ENCODE data around the gene TCTA. TPM values are rescaled to one million over a fixed set of nuclear protein-coding genes. Genes with fewer than 3 reads are reported as not detected.

TCTA gene
- total RNA-seq, 1 experiment from 2014 or later: 12.0 TPM

- no TSS peak for BruUV-seq (replicated peaks)
- H3K4me1 ChIP-seq (ENCODE audit: insufficient read depth, low read length, poor library complexity, severe bottlenecking): peaks cover 7% of the 10 kb centered on the region
- no peak overlapping the region for H3K4me3 ChIP-seq (ENCODE audit: low read depth, low read length, poor library complexity, severe bottlenecking)
- POLR2A ChIA-PET (ENCODE audit: low non-redundant PET): no interaction called here
- intact Hi-C loops (cut with micrococcal nuclease; ENCODE audit: unreplicated experiment): no loop called here
- peak; percentile 64 for DNase-seq (ENCODE audit: low spot score)
- TF ChIP-seq CTCF (conservative IDR thresholded peaks at IDR 0.05; ENCODE audit: low read depth, low read length) (no peak), EZH2 (IDR thresholded peaks at IDR 0.05; ENCODE audit: borderline replicate concordance, low read depth, low read length, poor library complexity, severe bottlenecking) (no peak)
- CTCF ChIA-PET: interaction anchor here (0.6 kb wide), 1 partner anchor 50 kb away, joined by 3 read pairs; no protein-coding TSS in a partner anchor
- H3K9me3 ChIP-seq (ENCODE audit: low read depth, low read length, poor library complexity, severe bottlenecking): no peaks in the 10 kb centered on the region
- no peak overlapping the region for H3K27ac ChIP-seq (ENCODE audit: low read depth, low read length, poor library complexity, severe bottlenecking)
- H3K27me3 ChIP-seq (replicated peaks; ENCODE audit: insufficient read depth, low read depth, low read length, poor library complexity): no peaks in the 10 kb centered on the region
- H3K36me3 ChIP-seq (ENCODE audit: insufficient read depth, low read length, poor library complexity, severe bottlenecking): no peaks in the 10 kb centered on the region
These were observed 14.8 kb upstream of the TCTA start for GRCh38 chr3:49397470-49397869.

GRCh38 chr3:49399461-49399860 is 12.8 kb upstream of the TCTA start:
- BruUV-seq (replicated peaks): no TSS peak
- no peak overlapping the region for H3K27ac ChIP-seq (ENCODE audit: low read depth, low read length, poor library complexity, severe bottlenecking)
- H3K4me1 ChIP-seq (ENCODE audit: insufficient read depth, low read length, poor library complexity, severe bottlenecking): peaks cover 7% of the 10 kb centered on the region
- no peaks in the 10 kb centered on the region for H3K9me3 ChIP-seq (ENCODE audit: low read depth, low read length, poor library complexity, severe bottlenecking)
- TF ChIP-seq EZH2 (IDR thresholded peaks at IDR 0.05; ENCODE audit: borderline replicate concordance, low read depth, low read length, poor library complexity, severe bottlenecking) (no peak), CTCF (conservative IDR thresholded peaks at IDR 0.05; ENCODE audit: low read depth, low read length) (no peak)
- DNase-seq (ENCODE audit: low spot score): no peak
- H3K4me3 ChIP-seq (ENCODE audit: low read depth, low read length, poor library complexity, severe bottlenecking): no peak overlapping the region
- peaks cover 4% of the 10 kb centered on the region for H3K36me3 ChIP-seq (ENCODE audit: insufficient read depth, low read length, poor library complexity, severe bottlenecking)
- ChIA-PET CTCF (no interaction called here), POLR2A (ENCODE audit: low non-redundant PET) (no interaction called here)
- no peaks in the 10 kb centered on the region for H3K27me3 ChIP-seq (replicated peaks; ENCODE audit: insufficient read depth, low read depth, low read length, poor library complexity)
- intact Hi-C loops (cut with micrococcal nuclease; ENCODE audit: unreplicated experiment): no loop called here

- Histone ChIP-seq H3K4me3 (ENCODE audit: low read depth, low read length, poor library complexity, severe bottlenecking) (no peak overlapping the region), H3K27me3 (replicated peaks; ENCODE audit: insufficient read depth, low read depth, low read length, poor library complexity) (no peaks in the 10 kb centered on the region), H3K27ac (ENCODE audit: low read depth, low read length, poor library complexity, severe bottlenecking) (no peak overlapping the region), H3K4me1 (ENCODE audit: insufficient read depth, low read length, poor library complexity, severe bottlenecking) (peaks cover 7% of the 10 kb centered on the region), H3K9me3 (ENCODE audit: low read depth, low read length, poor library complexity, severe bottlenecking) (no peaks in the 10 kb centered on the region), H3K36me3 (ENCODE audit: insufficient read depth, low read length, poor library complexity, severe bottlenecking) (peaks cover 4% of the 10 kb centered on the region)
- POLR2A ChIA-PET (ENCODE audit: low non-redundant PET): no interaction called here
- CTCF ChIA-PET: no interaction called here
- no peak for DNase-seq (ENCODE audit: low spot score)
- no peak for TF ChIP-seq CTCF (conservative IDR thresholded peaks at IDR 0.05; ENCODE audit: low read depth, low read length)
- no peak for TF ChIP-seq EZH2 (IDR thresholded peaks at IDR 0.05; ENCODE audit: borderline replicate concordance, low read depth, low read length, poor library complexity, severe bottlenecking)
- BruUV-seq (replicated peaks): no TSS peak
- intact Hi-C loops (cut with micrococcal nuclease; ENCODE audit: unreplicated experiment): no loop called here
These were observed 10.5 kb upstream of the TCTA start for GRCh38 chr3:49401766-49402165.
